Suprapubic skin (tissue), 3 donors: Measurements from ENCODE around the gene ATOH8.

ENCODE experiments used
- EP300 ChIP-seq: sonication (generic); formaldehyde crosslinking; IDR thresholded peaks from one replicate; pipeline ENCODE4 v1.6.1; 2017; ENCODE audit warnings: antibody characterized with exemption
- POLR2A ChIP-seq, 2 donors: fragments of 450-650 bp; IDR thresholded peaks; one replicate each; pipeline ENCODE4 v1.6.1; 2017; ENCODE audit warnings: antibody characterized with exemption in 2 of 2, mild to moderate bottlenecking in 2 of 2, moderate library complexity in 2 of 2
- TF ChIP-seq, protein P1 (sequence below), 2 donors: fragments of 200-600 bp in 1 of 2; fragments of 450-650 bp in 1 of 2; sonication (generic) in 1 of 2; IDR thresholded peaks; one replicate each; pipeline ENCODE4 v1.5.1; 2016 to 2019; ENCODE audit warnings: antibody characterized with exemption in 2 of 2, mild to moderate bottlenecking in 1 of 2, moderate library complexity in 1 of 2

DNA sequence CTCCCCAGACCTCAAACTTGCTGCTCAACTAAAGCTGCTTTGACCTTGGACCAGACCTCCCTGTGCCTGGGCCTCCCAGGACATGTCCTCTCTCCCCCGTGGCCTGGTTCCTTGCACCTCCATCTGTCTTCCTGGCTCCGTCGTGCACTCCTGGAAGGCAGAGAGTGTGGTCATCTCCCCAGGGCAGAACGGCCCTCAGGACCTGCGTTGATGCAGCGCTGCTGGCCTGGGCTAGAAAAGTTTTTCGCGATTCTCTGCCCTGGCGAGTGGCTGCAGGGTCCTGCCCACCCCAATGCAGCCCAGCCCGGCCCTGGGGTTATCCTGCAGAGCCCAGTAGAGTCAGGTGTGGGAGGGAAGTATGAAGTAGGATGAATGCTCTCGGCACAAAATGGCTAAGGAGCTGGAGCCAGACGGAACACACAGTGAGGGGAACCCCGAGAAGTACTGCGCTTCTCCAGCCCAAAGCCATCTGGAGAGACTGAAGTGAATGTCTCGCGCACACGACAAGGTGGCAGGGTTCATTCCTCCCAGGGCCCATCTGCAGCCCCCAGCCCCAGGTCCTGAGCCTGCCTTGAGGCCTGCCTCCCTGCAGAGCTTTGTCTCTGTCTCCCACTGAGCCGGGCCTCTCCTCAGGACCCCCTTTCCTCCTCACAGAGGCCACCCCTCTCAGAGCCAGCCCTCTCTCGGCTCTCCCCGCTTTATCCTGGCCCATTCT, 41.7 kb downstream of the ATOH8 start:
- TF ChIP-seq POLR2A (IDR thresholded peaks at IDR 0.05), result no peak
- TF ChIP-seq, protein P1, sequence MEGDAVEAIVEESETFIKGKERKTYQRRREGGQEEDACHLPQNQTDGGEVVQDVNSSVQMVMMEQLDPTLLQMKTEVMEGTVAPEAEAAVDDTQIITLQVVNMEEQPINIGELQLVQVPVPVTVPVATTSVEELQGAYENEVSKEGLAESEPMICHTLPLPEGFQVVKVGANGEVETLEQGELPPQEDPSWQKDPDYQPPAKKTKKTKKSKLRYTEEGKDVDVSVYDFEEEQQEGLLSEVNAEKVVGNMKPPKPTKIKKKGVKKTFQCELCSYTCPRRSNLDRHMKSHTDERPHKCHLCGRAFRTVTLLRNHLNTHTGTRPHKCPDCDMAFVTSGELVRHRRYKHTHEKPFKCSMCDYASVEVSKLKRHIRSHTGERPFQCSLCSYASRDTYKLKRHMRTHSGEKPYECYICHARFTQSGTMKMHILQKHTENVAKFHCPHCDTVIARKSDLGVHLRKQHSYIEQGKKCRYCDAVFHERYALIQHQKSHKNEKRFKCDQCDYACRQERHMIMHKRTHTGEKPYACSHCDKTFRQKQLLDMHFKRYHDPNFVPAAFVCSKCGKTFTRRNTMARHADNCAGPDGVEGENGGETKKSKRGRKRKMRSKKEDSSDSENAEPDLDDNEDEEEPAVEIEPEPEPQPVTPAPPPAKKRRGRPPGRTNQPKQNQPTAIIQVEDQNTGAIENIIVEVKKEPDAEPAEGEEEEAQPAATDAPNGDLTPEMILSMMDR (IDR thresholded peaks at IDR 0.05), result no peak
- no peak for TF ChIP-seq EP300
